ENCODE results near the gene IP6K2. TPM values are rescaled to one million over a fixed set of nuclear protein-coding genes. Genes with fewer than 3 reads are reported as not detected.

IP6K2 gene
- total RNA-seq, 1 experiment from 2014 or later = 105 TPM

DNA sequence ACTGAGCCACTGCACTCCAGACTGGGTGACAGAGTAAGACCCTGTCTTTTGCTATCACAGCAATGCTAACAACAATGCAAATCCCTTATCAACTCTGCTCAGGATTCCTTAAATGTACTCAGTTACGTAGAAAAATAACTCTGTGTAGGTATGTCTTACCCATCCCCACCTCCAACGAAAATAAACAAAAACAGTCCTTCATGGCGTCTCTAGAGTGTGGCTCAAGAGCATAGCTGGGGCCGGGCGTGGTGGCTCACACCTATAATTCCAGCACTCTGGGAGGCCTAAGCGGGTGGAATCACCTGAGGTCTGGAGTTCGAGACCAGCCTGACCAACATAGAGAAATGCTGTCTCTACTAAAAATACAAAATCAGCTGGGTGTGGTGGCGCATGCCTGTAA, 18.1 kb downstream of the IP6K2 start:
- H3K9me3 Mint-ChIP-seq (ENCODE audit: low read depth, unreplicated experiment) = no peaks in the 10 kb centered on the region
- no peak overlapping the region for H3K4me3 Mint-ChIP-seq (ENCODE audit: low read depth, unreplicated experiment)
- H3K36me3 Mint-ChIP-seq (ENCODE audit: insufficient read depth, unreplicated experiment) = peaks cover 49% of the 10 kb centered on the region
- H3K4me1 Mint-ChIP-seq (ENCODE audit: low read depth, unreplicated experiment) = peaks cover 22% of the 10 kb centered on the region
- CTCF ChIA-PET = no interaction called here
- intact Hi-C loops (cut with micrococcal nuclease; ENCODE audit: unreplicated experiment) = no loop called here
- TF ChIP-seq, protein P1, sequence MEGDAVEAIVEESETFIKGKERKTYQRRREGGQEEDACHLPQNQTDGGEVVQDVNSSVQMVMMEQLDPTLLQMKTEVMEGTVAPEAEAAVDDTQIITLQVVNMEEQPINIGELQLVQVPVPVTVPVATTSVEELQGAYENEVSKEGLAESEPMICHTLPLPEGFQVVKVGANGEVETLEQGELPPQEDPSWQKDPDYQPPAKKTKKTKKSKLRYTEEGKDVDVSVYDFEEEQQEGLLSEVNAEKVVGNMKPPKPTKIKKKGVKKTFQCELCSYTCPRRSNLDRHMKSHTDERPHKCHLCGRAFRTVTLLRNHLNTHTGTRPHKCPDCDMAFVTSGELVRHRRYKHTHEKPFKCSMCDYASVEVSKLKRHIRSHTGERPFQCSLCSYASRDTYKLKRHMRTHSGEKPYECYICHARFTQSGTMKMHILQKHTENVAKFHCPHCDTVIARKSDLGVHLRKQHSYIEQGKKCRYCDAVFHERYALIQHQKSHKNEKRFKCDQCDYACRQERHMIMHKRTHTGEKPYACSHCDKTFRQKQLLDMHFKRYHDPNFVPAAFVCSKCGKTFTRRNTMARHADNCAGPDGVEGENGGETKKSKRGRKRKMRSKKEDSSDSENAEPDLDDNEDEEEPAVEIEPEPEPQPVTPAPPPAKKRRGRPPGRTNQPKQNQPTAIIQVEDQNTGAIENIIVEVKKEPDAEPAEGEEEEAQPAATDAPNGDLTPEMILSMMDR (IDR thresholded peaks at IDR 0.05; ENCODE audit: unreplicated experiment) = no peak
- no peak for DNase-seq
- H3K27ac Mint-ChIP-seq (ENCODE audit: unreplicated experiment) = no peak overlapping the region
- no peaks in the 10 kb centered on the region for H3K27me3 Mint-ChIP-seq (ENCODE audit: unreplicated experiment)
- BruUV-seq (replicated peaks) = no TSS peak

DNA sequence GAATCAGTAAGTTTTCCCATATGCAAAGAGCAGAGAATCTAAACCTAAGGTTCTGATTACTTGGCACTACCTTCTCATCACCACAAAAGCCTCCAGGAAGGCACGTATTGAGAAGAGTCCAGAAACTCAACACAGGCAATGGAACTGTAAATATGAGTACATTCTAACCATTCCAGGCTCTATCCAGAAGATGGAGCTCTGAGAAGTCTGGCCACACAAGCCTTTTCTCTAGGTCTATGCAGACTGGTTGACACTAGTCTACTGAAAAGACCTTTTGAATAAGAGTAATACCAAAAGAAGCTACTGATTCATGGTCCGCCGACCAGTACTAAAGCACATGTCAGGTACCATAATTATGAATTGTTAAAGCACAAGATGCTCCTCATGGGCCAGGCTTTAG, 19.1 kb downstream of the IP6K2 start:
- H3K27ac Mint-ChIP-seq (ENCODE audit: unreplicated experiment) = no peak overlapping the region
- TF ChIP-seq, protein P1 (IDR thresholded peaks at IDR 0.05; ENCODE audit: unreplicated experiment) = no peak
- H3K36me3 Mint-ChIP-seq (ENCODE audit: insufficient read depth, unreplicated experiment) = peaks cover 54% of the 10 kb centered on the region
- H3K4me3 Mint-ChIP-seq (ENCODE audit: low read depth, unreplicated experiment) = no peak overlapping the region
- intact Hi-C loops (cut with micrococcal nuclease; ENCODE audit: unreplicated experiment) = no loop called here
- no TSS peak for BruUV-seq (replicated peaks)
- H3K27me3 Mint-ChIP-seq (ENCODE audit: unreplicated experiment) = no peaks in the 10 kb centered on the region
- peaks cover 22% of the 10 kb centered on the region for H3K4me1 Mint-ChIP-seq (ENCODE audit: low read depth, unreplicated experiment)
- CTCF ChIA-PET = interaction anchor here (0.7 kb wide), 1 partner anchor 290 kb away, joined by 4 read pairs; no protein-coding TSS in a partner anchor
- H3K9me3 Mint-ChIP-seq (ENCODE audit: low read depth, unreplicated experiment) = no peaks in the 10 kb centered on the region
- no peak for DNase-seq

DNA sequence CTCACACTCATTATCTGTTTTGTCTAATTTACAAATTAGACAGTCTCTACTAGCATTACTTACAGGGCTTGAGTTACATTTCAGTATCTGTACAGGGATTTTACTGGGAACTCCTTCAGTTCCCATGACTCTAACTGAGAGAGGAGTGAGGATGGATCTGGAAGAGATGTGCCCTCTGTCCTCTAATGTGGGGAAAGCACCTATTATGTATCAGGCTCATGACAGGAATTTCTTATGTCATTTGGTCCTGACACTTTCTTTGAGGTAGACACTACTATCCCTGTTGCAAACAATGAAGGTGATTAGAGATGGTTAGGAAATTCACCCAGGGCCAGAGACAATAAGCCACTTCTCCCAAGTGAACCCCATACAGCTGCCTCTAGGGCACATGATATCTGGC, 20.4 kb downstream of the IP6K2 start:
- no peak for DNase-seq
- H3K27me3 Mint-ChIP-seq (ENCODE audit: unreplicated experiment) = no peaks in the 10 kb centered on the region
- peaks cover 57% of the 10 kb centered on the region for H3K36me3 Mint-ChIP-seq (ENCODE audit: insufficient read depth, unreplicated experiment)
- H3K9me3 Mint-ChIP-seq (ENCODE audit: low read depth, unreplicated experiment) = no peaks in the 10 kb centered on the region
- H3K4me1 Mint-ChIP-seq (ENCODE audit: low read depth, unreplicated experiment) = peaks cover 12% of the 10 kb centered on the region
- no TSS peak for BruUV-seq (replicated peaks)
- no peak overlapping the region for H3K4me3 Mint-ChIP-seq (ENCODE audit: low read depth, unreplicated experiment)
- CTCF ChIA-PET = interaction anchor here (0.6 kb wide), 2 partner anchors 24 to 34 kb away, joined by 3 read pairs; no protein-coding TSS in a partner anchor
- intact Hi-C loops (cut with micrococcal nuclease; ENCODE audit: unreplicated experiment) = no loop called here
- TF ChIP-seq, protein P1 (IDR thresholded peaks at IDR 0.05; ENCODE audit: unreplicated experiment) = no peak
- no peak overlapping the region for H3K27ac Mint-ChIP-seq (ENCODE audit: unreplicated experiment)

DNA sequence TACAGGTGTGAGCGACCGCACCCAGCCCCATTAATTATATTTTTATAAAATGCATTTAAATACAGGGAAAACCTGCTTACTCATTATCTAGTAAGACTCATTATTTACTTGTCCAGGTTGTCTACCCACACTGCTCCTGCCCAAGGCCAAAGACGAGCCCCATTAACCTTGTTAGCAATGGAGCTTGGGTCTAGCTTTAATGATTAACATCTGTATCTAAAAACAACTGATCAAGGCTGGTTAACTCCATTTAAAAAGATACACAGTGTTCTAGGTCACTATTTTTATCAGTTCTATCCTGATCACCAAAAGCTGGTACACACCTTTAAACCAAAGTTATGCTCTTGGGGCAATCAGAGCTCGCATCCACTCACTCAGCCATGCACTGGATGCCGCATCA, 20.9 kb downstream of the IP6K2 start:
- DNase-seq = no peak
- BruUV-seq (replicated peaks) = no TSS peak
- Mint-ChIP-seq H3K27me3 (ENCODE audit: unreplicated experiment) (no peaks in the 10 kb centered on the region), H3K36me3 (ENCODE audit: insufficient read depth, unreplicated experiment) (peaks cover 61% of the 10 kb centered on the region), H3K9me3 (ENCODE audit: low read depth, unreplicated experiment) (no peaks in the 10 kb centered on the region), H3K4me1 (ENCODE audit: low read depth, unreplicated experiment) (peaks cover 12% of the 10 kb centered on the region), H3K27ac (ENCODE audit: unreplicated experiment) (no peak overlapping the region), H3K4me3 (ENCODE audit: low read depth, unreplicated experiment) (no peak overlapping the region)
- intact Hi-C loops (cut with micrococcal nuclease; ENCODE audit: unreplicated experiment) = no loop called here
- TF ChIP-seq, protein P1 (IDR thresholded peaks at IDR 0.05; ENCODE audit: unreplicated experiment) = no peak
- CTCF ChIA-PET = interaction anchor here (0.6 kb wide), 2 partner anchors 24 to 143 kb away, joined by 3 to 4 read pairs; no protein-coding TSS in a partner anchor

All from Calu3 (cell line).